ENCODE data around the gene PDZD4.

PDZD4 gene

GRCh38 chrX:153791104-153791852 is 39.1 kb downstream of the PDZD4 start:
- no peak for DNase-seq (ENCODE audit: low read depth)
- no peak for TF ChIP-seq CTCF (IDR thresholded peaks at IDR 0.05; ENCODE audit: control insufficient read depth, insufficient read depth, low read depth, low read length, missing control alignments)
- H3K4me3 ChIP-seq (ENCODE audit: control insufficient read depth, low read depth, low read length), result no peak overlapping the region

GRCh38 chrX:153789654-153790053 is 40.7 kb downstream of the PDZD4 start:
- H3K4me3 ChIP-seq (ENCODE audit: control insufficient read depth, low read depth, low read length), result no peak overlapping the region
- TF ChIP-seq CTCF (IDR thresholded peaks at IDR 0.05; ENCODE audit: control insufficient read depth, insufficient read depth, low read depth, low read length, missing control alignments), result no peak
- no peak for DNase-seq (ENCODE audit: low read depth)

- no peak for DNase-seq (ENCODE audit: low read depth)
- H3K4me3 ChIP-seq (ENCODE audit: control insufficient read depth, low read depth, low read length), result no peak overlapping the region
- TF ChIP-seq CTCF (IDR thresholded peaks at IDR 0.05; ENCODE audit: control insufficient read depth, insufficient read depth, low read depth, low read length, missing control alignments), result no peak
These were observed 43.7 kb downstream of the PDZD4 start for GRCh38 chrX:153786669-153787068.

GRCh38 chrX:153784325-153784967 is 45.9 kb downstream of the PDZD4 start:
- H3K4me3 ChIP-seq (ENCODE audit: control insufficient read depth, low read depth, low read length), result no peak overlapping the region
- TF ChIP-seq CTCF (IDR thresholded peaks at IDR 0.05; ENCODE audit: control insufficient read depth, insufficient read depth, low read depth, low read length, missing control alignments), result no peak
- no peak for DNase-seq (ENCODE audit: low read depth)

- TF ChIP-seq CTCF (IDR thresholded peaks at IDR 0.05; ENCODE audit: control insufficient read depth, insufficient read depth, low read depth, low read length, missing control alignments), result no peak
- DNase-seq (ENCODE audit: low read depth), result no peak
- no peak overlapping the region for H3K4me3 ChIP-seq (ENCODE audit: control insufficient read depth, low read depth, low read length)
These were observed 46.8 kb downstream of the PDZD4 start for GRCh38 chrX:153783378-153784013.

GRCh38 chrX:153782871-153783270 is 47.5 kb downstream of the PDZD4 start:
- TF ChIP-seq CTCF (IDR thresholded peaks at IDR 0.05; ENCODE audit: control insufficient read depth, insufficient read depth, low read depth, low read length, missing control alignments), result no peak
- DNase-seq (ENCODE audit: low read depth), result no peak
- no peak overlapping the region for H3K4me3 ChIP-seq (ENCODE audit: control insufficient read depth, low read depth, low read length)

Data from AG09309 (cell line).